ENCODE measurements around the gene MSMB. TPM values are rescaled to one million over a fixed set of nuclear protein-coding genes. Genes with fewer than 3 reads are reported as not detected.
"Not testable (repeated sequence)": the region's sequence is repeated elsewhere in the genome, so short reads cannot be mapped to it uniquely, and the experiment has no call there.

Gene MSMB
- total RNA-seq, 1 donor from 2014 or later, result not detected

DNA sequence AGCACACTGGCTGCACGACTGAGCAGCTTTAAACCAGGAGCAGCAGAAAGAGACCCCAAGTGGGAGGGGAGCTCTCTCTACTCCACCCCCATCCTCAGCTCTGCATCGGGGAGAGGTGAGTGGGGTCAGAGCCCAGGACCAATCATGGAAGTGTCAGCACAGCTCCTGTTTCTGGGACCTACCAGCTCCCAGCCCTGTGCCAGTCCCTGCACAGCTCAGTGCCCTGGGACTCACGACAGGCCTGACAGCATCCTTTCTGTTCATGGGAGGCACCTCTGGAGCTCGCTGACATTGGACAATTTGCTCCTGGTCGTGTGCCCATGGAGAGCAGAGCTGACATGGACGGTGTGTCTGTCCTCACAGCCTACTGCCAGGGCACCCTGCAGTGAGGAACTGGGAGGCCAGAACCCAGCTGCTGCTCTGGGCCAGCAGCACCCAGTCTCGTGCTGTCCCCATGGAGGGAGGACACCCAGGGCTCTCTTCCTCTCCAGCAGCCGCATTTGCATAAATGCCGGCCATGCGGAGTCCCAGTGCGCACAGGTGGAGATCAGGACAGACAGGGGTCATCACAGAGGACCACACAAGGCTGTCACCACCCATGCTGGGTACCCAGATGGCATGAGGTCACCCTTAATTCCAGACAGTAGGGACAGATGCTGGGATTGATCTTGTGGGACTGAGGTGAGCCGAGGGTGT lies 45.9 kb upstream of the MSMB start:
- DNase-seq (ENCODE audit: low spot score), result no peak
- H3K27ac Mint-ChIP-seq (ENCODE audit: unreplicated experiment), result no peak overlapping the region
- no peaks in the 10 kb centered on the region for H3K9me3 Mint-ChIP-seq (ENCODE audit: low read depth)
- H3K4me3 Mint-ChIP-seq (ENCODE audit: unreplicated experiment), result no peak overlapping the region
- peaks cover 6% of the 10 kb centered on the region for H3K4me1 Mint-ChIP-seq (ENCODE audit: low read depth)
- TF ChIP-seq, protein P1, sequence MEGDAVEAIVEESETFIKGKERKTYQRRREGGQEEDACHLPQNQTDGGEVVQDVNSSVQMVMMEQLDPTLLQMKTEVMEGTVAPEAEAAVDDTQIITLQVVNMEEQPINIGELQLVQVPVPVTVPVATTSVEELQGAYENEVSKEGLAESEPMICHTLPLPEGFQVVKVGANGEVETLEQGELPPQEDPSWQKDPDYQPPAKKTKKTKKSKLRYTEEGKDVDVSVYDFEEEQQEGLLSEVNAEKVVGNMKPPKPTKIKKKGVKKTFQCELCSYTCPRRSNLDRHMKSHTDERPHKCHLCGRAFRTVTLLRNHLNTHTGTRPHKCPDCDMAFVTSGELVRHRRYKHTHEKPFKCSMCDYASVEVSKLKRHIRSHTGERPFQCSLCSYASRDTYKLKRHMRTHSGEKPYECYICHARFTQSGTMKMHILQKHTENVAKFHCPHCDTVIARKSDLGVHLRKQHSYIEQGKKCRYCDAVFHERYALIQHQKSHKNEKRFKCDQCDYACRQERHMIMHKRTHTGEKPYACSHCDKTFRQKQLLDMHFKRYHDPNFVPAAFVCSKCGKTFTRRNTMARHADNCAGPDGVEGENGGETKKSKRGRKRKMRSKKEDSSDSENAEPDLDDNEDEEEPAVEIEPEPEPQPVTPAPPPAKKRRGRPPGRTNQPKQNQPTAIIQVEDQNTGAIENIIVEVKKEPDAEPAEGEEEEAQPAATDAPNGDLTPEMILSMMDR (IDR thresholded peaks at IDR 0.05), result no peak
- H3K36me3 Mint-ChIP-seq (ENCODE audit: low read depth), result no peaks in the 10 kb centered on the region
- H3K27me3 Mint-ChIP-seq (ENCODE audit: low read depth), result no peaks in the 10 kb centered on the region

DNA sequence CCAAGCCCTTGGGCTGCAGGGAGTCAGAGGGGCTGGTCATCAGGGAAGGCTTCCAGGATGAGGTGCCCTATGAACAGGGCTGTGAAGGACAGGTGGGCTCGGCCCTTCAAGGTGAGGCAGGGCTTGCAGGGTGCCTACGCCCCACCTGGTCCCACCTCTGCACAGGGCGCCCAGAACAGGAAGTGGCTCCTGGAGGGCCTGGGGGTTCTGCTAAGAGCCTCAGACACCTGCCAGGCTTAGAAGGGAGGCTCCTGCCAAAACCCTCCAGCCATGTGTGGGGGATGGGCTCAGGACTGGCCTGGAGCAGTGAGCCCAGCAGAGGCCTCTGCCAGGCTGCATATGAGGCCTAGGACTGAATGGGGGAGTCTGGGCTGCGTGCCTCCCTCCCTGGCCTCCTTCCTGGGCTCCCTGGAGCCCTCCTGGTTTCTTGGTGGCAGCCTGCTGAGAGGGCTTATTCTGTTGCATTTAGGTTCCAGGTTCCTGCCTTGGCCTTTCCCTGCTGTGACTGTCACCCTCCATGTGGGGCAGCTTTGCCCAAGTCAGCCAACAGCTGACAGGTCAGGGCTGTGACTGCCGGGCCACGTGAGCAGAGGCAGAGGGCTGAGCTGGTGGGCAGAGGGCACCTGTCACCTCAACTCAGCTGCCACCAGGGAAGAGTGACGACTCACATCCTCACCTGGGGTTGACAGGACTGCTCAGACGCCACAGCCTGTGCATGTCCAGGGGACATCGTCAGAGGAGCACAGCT lies 45.2 kb upstream of the MSMB start:
- H3K27ac Mint-ChIP-seq (ENCODE audit: unreplicated experiment), result no peak overlapping the region

DNA sequence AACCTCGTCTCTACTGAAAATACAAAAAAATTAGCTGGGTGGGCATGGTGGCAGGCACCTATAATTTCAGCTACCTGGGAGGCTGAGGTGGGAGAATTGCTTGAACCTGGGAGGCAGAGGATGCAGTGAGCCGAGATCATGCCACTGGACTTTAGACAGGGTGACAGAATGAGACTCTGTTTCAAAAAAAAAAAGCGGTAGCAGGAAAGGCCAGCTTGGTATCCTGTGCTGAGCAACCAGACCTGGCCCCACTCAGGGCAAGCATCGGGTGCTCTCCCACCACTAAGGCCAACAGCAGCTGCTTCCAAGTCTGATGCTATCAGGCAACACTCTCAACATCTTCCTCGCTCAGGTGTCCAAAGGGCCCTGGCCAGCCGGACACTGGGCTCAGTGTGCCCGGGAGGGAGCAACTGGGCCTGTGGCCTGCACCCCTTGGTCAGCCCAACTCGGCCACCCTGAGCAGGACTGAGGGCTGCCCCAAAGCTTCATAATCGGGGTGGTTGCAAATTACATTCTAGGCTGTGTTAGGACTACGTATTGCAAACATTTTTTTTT lies 44.3 kb upstream of the MSMB start:
- H3K9me3 Mint-ChIP-seq (ENCODE audit: low read depth), result no peaks in the 10 kb centered on the region
- no peaks in the 10 kb centered on the region for H3K4me1 Mint-ChIP-seq (ENCODE audit: low read depth)
- no peaks in the 10 kb centered on the region for H3K27me3 Mint-ChIP-seq (ENCODE audit: low read depth)
- no peaks in the 10 kb centered on the region for H3K36me3 Mint-ChIP-seq (ENCODE audit: low read depth)
- no peak for DNase-seq (ENCODE audit: low spot score)
- H3K4me3 Mint-ChIP-seq (ENCODE audit: unreplicated experiment), result no peak overlapping the region
- TF ChIP-seq, protein P1 (IDR thresholded peaks at IDR 0.05), result no peak
- H3K27ac Mint-ChIP-seq (ENCODE audit: unreplicated experiment), result no peak overlapping the region

More for the DNA sequence above, 45.2 kb upstream of the MSMB start:
- H3K4me3 Mint-ChIP-seq (ENCODE audit: unreplicated experiment), result no peak overlapping the region
- H3K4me1 Mint-ChIP-seq (ENCODE audit: low read depth), result no peaks in the 10 kb centered on the region
- H3K36me3 Mint-ChIP-seq (ENCODE audit: low read depth), result no peaks in the 10 kb centered on the region
- no peaks in the 10 kb centered on the region for H3K9me3 Mint-ChIP-seq (ENCODE audit: low read depth)
- H3K27me3 Mint-ChIP-seq (ENCODE audit: low read depth), result no peaks in the 10 kb centered on the region
- no peak for DNase-seq (ENCODE audit: low spot score)
- TF ChIP-seq, protein P1 (IDR thresholded peaks at IDR 0.05), result no peak

DNA sequence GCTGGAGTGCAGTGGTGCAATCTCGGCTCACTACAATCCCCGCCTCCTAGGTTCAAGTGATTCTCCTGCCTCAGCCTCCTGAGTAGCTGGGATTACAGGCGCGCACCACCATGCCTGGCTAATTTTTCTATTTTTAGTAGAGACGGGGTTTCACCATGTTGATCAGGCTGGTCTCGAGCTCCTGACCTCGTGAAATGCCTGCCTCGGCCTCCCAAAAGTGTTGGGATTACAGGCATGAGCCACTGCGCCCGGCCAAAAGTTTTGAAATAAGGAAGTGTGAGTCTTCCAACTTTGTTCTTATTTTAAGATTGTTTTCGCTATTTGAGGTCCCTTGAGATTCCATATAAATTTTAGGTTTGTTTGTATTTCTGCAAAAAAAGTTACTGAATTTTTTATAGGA lies 41.3 kb upstream of the MSMB start:
- H3K27ac Mint-ChIP-seq (ENCODE audit: unreplicated experiment); H3K27me3 Mint-ChIP-seq (ENCODE audit: low read depth); H3K9me3 Mint-ChIP-seq (ENCODE audit: low read depth); H3K4me1 Mint-ChIP-seq (ENCODE audit: low read depth); H3K36me3 Mint-ChIP-seq (ENCODE audit: low read depth); H3K4me3 Mint-ChIP-seq (ENCODE audit: unreplicated experiment); DNase-seq (ENCODE audit: low spot score): not testable (repeated sequence)

DNA sequence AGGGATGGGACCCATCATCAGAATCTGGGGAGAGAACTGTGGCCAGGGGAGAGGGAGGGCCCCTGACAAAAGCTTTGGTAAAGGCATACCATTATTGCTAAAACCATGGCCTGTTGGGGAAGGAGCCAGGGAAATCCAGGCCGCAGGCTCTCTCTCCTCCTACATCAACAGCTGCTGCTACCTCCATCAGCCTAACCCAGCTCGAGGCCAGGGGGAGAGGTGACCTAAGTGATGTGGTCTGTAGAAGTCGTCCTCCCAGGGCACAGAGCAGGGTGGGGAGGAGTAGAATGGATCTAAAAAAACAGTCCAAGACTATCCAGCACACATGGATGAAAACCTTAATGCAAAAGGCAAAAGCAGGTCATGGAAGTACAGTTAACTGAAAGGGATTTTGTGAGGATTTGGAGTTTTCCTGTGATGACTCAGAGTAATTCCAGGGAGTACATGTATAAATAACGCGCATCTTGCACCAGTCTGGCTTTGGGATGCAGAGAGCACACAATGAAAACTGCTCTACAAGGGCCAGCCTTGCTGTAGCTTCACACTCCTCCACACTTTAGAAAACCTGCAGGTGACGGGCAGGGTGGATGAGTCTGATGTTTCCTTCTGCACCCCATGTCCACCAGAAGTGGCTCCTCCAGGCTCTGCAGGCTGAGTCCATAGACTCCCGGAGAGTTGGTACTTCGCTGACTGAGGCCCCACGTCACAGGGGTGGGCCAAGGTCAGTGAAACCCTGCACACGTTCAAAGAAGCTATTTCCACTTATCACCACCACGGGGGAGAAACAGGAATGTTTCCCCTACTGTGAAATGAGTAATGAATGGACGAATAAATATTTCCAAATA lies 38.5 kb upstream of the MSMB start:
- Mint-ChIP-seq H3K27me3 (ENCODE audit: low read depth) (no peaks in the 10 kb centered on the region), H3K4me1 (ENCODE audit: low read depth) (peaks cover 9% of the 10 kb centered on the region)
- TF ChIP-seq, protein P1 (IDR thresholded peaks at IDR 0.05), result no peak

More for the DNA sequence above, 38.5 kb upstream of the MSMB start:
- H3K27ac Mint-ChIP-seq (ENCODE audit: unreplicated experiment), result no peak overlapping the region
- H3K9me3 Mint-ChIP-seq (ENCODE audit: low read depth), result peaks cover 3% of the 10 kb centered on the region
- no peaks in the 10 kb centered on the region for H3K36me3 Mint-ChIP-seq (ENCODE audit: low read depth)
- H3K4me3 Mint-ChIP-seq (ENCODE audit: unreplicated experiment), result no peak overlapping the region
- DNase-seq (ENCODE audit: low spot score), result no peak
